Heart left ventricle (tissue), 16 donors: ENCODE data around the gene ACAA1. TPM values are rescaled to one million over a fixed set of nuclear protein-coding genes. Genes with fewer than 3 reads are reported as not detected.

ENCODE experiments used
- ATAC-seq, 4 donors: fragments of 200-7000 bp; cut with Tn5 transposase; one replicate each; pipeline ENCODE4 v1.9.1; 2020 to 2022; ENCODE audit warnings: moderate library complexity in 4 of 4, mild to moderate bottlenecking in 3 of 4, moderate number of reproducible peaks in 1 of 4
- DNase-seq, 5 donors: peaks; one replicate each; pipeline ENCODE4 v3.0.0-alpha.2; 2020
- H3K27ac ChIP-seq, 12 donors: fragments of 200-600 bp; sonication (generic) in 4 of 12; one replicate each; pipeline versions ENCODE4 v1.5.0 to v1.8.0; 2016 to 2022; ENCODE audit warnings: mild to moderate bottlenecking in 2 of 12
- H3K27me3 ChIP-seq, 9 donors: fragments of 200-600 bp; sonication (generic) in 2 of 9; one replicate each; pipeline versions ENCODE4 v1.5.1 to v1.8.0; 2016 to 2022; ENCODE audit warnings: mild to moderate bottlenecking in 3 of 9
- H3K36me3 ChIP-seq, 9 donors: fragments of 200-600 bp; sonication (generic) in 2 of 9; one replicate each; pipeline versions ENCODE4 v1.5.0 to v1.8.0; 2018 to 2022; ENCODE audit warnings: mild to moderate bottlenecking in 2 of 9
- H3K4me1 ChIP-seq, 12 donors: fragments of 200-600 bp; sonication (generic) in 4 of 12; one replicate each; pipeline versions ENCODE4 v1.5.0 to v1.8.0; 2016 to 2022; ENCODE audit warnings: mild to moderate bottlenecking in 3 of 12
- H3K4me3 ChIP-seq, 12 donors: fragments of 200-600 bp; sonication (generic) in 4 of 12; one replicate each; pipeline versions ENCODE4 v1.5.0 to v1.8.0; 2017 to 2022; ENCODE audit warnings: mild to moderate bottlenecking in 9 of 12, moderate library complexity in 4 of 12
- H3K9me3 ChIP-seq, 12 donors: fragments of 200-600 bp; sonication (generic) in 4 of 12; one replicate each; pipeline versions ENCODE4 v1.5.0 to v1.8.0; 2016 to 2022; ENCODE audit warnings: mild to moderate bottlenecking in 1 of 12
- CTCF ChIP-seq, 12 donors: fragments of 200-600 bp; sonication (generic) in 4 of 12; IDR thresholded peaks; one replicate each; pipeline versions ENCODE4 v1.5.0 to v1.8.0; 2018 to 2022; ENCODE audit warnings: antibody characterized with exemption in 12 of 12, mild to moderate bottlenecking in 5 of 12
- POLR2A ChIP-seq, 2 donors: fragments of 450-650 bp; IDR thresholded peaks; one replicate each; pipeline ENCODE4 v1.6.1; 2017; ENCODE audit warnings: antibody characterized with exemption in 2 of 2, mild to moderate bottlenecking in 2 of 2, moderate library complexity in 2 of 2
- WGBS, 4 donors: extraction: QIAGEN DNeasy Blood & Tissue Kit in 2 of 4; methylation state at CpG; one replicate each; pipeline versions ENCODE4 v1.1.5 to v1.1.7; 2013 to 2018; 5-methylcytosine and 5-hydroxymethylcytosine counted together
- intact Hi-C, 10 donors: fragments of 100-400 bp; cut with DNase I; formaldehyde crosslinking; loops; one replicate each; pipeline versions ENCODE4 v1.11.1 to v1.14.2; 2022
- polyA plus RNA-seq, 2 donors: library from polyadenylated mRNA; stranded (reverse); fragments of 200-250 nt; gene quantifications; one replicate each; pipeline ENCODE4 v1.2.3, GENCODE V29; 2013
- total RNA-seq, 9 donors: library from RNA; depleted of rRNA in 2 of 9; stranded (reverse); fragments of >200 nt in 2 of 9; fragmentation: NEBNext Ultra II Directional in 3 of 9; extraction: Animal tissue kit (Norgen Biotek cat#: 25700) in 3 of 9; gene quantifications; one replicate each; pipeline versions ENCODE4 v1.1.0 to v1.2.4, GENCODE V29; 2016 to 2023
- donor health status: ischemic (EF 13 %, LVEDD 7.1; RV severe dilation, severe dysfunction).
- donor health status: healthy with polysubstance abuse.
- donor health status: DM: no; HTN: yes; CAD: no.
- donor health status: DM: no; HTN: no; CAD: no.
- donor health status: ischemic (EF 25% LVEDD 6.9; RV normal size, moderate dysfunction).
- donor health status: ischemic (EF 25% LVEDD 5.7; RV mildly dilated, moderate dysfunction).
- donor health status: healthy.
- donor health status: DM: yes; HTN: yes; CAD: no.
- donor health status: ischemic (EF 35%, LVEDD 5.7; RV mildly dilated, moderate dysfunction).
- donor health status: nonischemic (EF 11% LVEDD 7.7; RV severe dilation, severe dysfunction).
- donor health status: DM: yes; HTN: yes; CAD: no.
- donor health status: PGD.
- donor health status: ischemic (EF 29% LVEDD 5.4; RV normal size, mild dysfunction).
- donor health status: nonischemic (EF 23%, LVEDD 6.1; RV moderate dilation, normal function).

ACAA1 gene
- total and polyA plus RNA-seq, 11 donors, result 62.7 to 139 (median 105) TPM

- no peak overlapping the region for H3K4me3 ChIP-seq
- no peaks in the 10 kb centered on the region for H3K27me3 ChIP-seq
- TF ChIP-seq POLR2A (IDR thresholded peaks at IDR 0.05) (no peak), CTCF (IDR thresholded peaks at IDR 0.05) (no peak)
- ATAC-seq (no peak), DNase-seq (no peak)
- intact Hi-C loops, result loop anchor here in 5 of 10 donors (5.0 to 10.0 kb wide), 5 partner anchors 49 to 342 kb away; partner anchors contain the start of genes XYLB (in 2 of the 5) and ACVR2B (in 1 of the 5)
- H3K9me3 ChIP-seq, result no peaks in the 10 kb centered on the region
- 89 to 98% (median 93%) methylated on average over 3 of the region's 3 CpGs for WGBS, 4 donors
- H3K27ac ChIP-seq, result no peak overlapping the region
- peaks cover 0 to 72% (median 68%) of the 10 kb centered on the region in 9 donors for H3K36me3 ChIP-seq
- peaks cover 0 to 64% (median 47%) of the 10 kb centered on the region in 12 donors for H3K4me1 ChIP-seq
Measured at GRCh38 chr3:38133209-38133556, 3.7 kb downstream of the ACAA1 start.

- peaks cover 3 to 86% (median 82%) of the 10 kb centered on the region in 9 donors for H3K36me3 ChIP-seq
- H3K9me3 ChIP-seq, result no peaks in the 10 kb centered on the region
- peak overlapping the region in 2 of 12 donors; percentile 10 to 64 for H3K27ac ChIP-seq
- H3K4me3 ChIP-seq, result no peak overlapping the region
- H3K27me3 ChIP-seq, result no peaks in the 10 kb centered on the region
- peaks cover 0 to 61% (median 42%) of the 10 kb centered on the region in 12 donors for H3K4me1 ChIP-seq
- intact Hi-C loops, result loop anchor here in 5 of 10 donors (5.0 to 10.0 kb wide), 5 partner anchors 51 to 343 kb away; partner anchors contain the start of genes XYLB (in 2 of the 5) and ACVR2B (in 1 of the 5)
- no peak for ATAC-seq
- DNase-seq, result no peak
- TF ChIP-seq CTCF (IDR thresholded peaks at IDR 0.05), result peak in 5 of 12 donors; percentile 3 to 31 (median 24)
- TF ChIP-seq POLR2A (IDR thresholded peaks at IDR 0.05), result no peak
- 72 to 92% (median 73%) methylated on average over 2 to 6 of the region's 6 CpGs for WGBS, 4 donors
Measured at GRCh38 chr3:38131621-38132369, 5.1 kb downstream of the ACAA1 start.

GRCh38 chr3:38130631-38131065 is 6.3 kb downstream of the ACAA1 start:
- H3K9me3 ChIP-seq, result no peaks in the 10 kb centered on the region
- TF ChIP-seq POLR2A (IDR thresholded peaks at IDR 0.05) (no peak), CTCF (IDR thresholded peaks at IDR 0.05) (no peak)
- H3K4me1 ChIP-seq, result peaks cover 0 to 56% (median 37%) of the 10 kb centered on the region in 12 donors
- no peak overlapping the region for H3K4me3 ChIP-seq
- ATAC-seq, result peak; percentile 22 to 64 (median 50)
- H3K27me3 ChIP-seq, result no peaks in the 10 kb centered on the region
- peak in 3 of 5 donors; percentile 41 to 50 (median 47) for DNase-seq
- 39 to 60% (median 51%) methylated on average over 2 to 3 of the region's 3 CpGs for WGBS, 4 donors
- H3K36me3 ChIP-seq, result peaks cover 3 to 98% (median 94%) of the 10 kb centered on the region in 9 donors
- intact Hi-C loops, result loop anchor here in 5 of 10 donors (5.0 to 10.0 kb wide), 5 partner anchors 52 to 344 kb away; partner anchors contain the start of genes XYLB (in 2 of the 5) and ACVR2B (in 1 of the 5)
- H3K27ac ChIP-seq, result peak overlapping the region in 7 of 12 donors; percentile 25 to 64 (median 42)

GRCh38 chr3:38129058-38129457 is 7.9 kb downstream of the ACAA1 start:
- peak in 3 of 5 donors; percentile 29 to 69 (median 57) for DNase-seq
- ATAC-seq, result peak; percentile 42 to 66 (median 56)
- WGBS, 4 donors, result 67 to 82% (median 74%) methylated on average over 5 of the region's 5 CpGs
- H3K36me3 ChIP-seq, result peaks cover 3 to 100% (median 99%) of the 10 kb centered on the region in 9 donors
- H3K4me3 ChIP-seq, result no peak overlapping the region
- no peaks in the 10 kb centered on the region for H3K27me3 ChIP-seq
- peaks cover 0 to 43% (median 25%) of the 10 kb centered on the region in 12 donors for H3K4me1 ChIP-seq
- TF ChIP-seq POLR2A (IDR thresholded peaks at IDR 0.05) (no peak), CTCF (IDR thresholded peaks at IDR 0.05) (no peak)
- peak overlapping the region in 10 of 12 donors; percentile 6 to 64 (median 38) for H3K27ac ChIP-seq
- H3K9me3 ChIP-seq, result no peaks in the 10 kb centered on the region
- intact Hi-C loops, result loop anchor here in 2 of 10 donors (10.0 kb wide), 3 partner anchors 106 to 356 kb away; no protein-coding TSS in a partner anchor
